A673 (cell line): ENCODE results near the gene AGPAT3. TPM values are rescaled to one million over a fixed set of nuclear protein-coding genes. Genes with fewer than 3 reads are reported as not detected.

Experiments
- BruUV-seq: library from RNA; stranded (reverse); fragments of 400-500 nt; replicated peaks from 2 replicates; lab custom pipeline; 2021; lab: Mats Ljungman, UMichigan
- CTCF ChIA-PET: fragments of 300-600 bp; sonication (Branson Sonifier 250); formaldehyde crosslinking; loops from one replicate; lab custom pipeline; 2022; ENCODE audit warnings: antibody characterized with exemption; lab: Charles Lee
- POLR2A ChIA-PET: fragments of 300-600 bp; sonication (Branson Sonifier 250); formaldehyde crosslinking; loops from one replicate; lab custom pipeline; 2022; ENCODE audit warnings: antibody characterized with exemption; ENCODE audit not compliant: low non-redundant PET; lab: Charles Lee
- DNase-seq: peaks from one replicate; pipeline ENCODE4 v3.0.0-alpha.2; 2015; ENCODE audit warnings: low spot score
- H3K27ac ChIP-seq: fragments of 200-600 bp; sonication (generic); 2 replicates; pipeline ENCODE4 v1.5.1; 2016; ENCODE audit warnings: mixed run types, low read depth, mild to moderate bottlenecking, mixed read lengths, antibody characterized with exemption, low read length; ENCODE audit not compliant: poor library complexity, severe bottlenecking
- H3K27me3 ChIP-seq: fragments of 200-600 bp; sonication (generic); replicated peaks from 2 replicates; pipeline ENCODE4 v1.6.1; 2017; ENCODE audit warnings: mixed run types, low read depth, mild to moderate bottlenecking, mixed read lengths, antibody characterized with exemption, low read length; ENCODE audit not compliant: insufficient read depth, poor library complexity
- H3K36me3 ChIP-seq: fragments of 200-600 bp; sonication (generic); 2 replicates; pipeline ENCODE4 v1.6.1; 2016; ENCODE audit warnings: mixed run types, mild to moderate bottlenecking, mixed read lengths, antibody characterized with exemption, low read length; ENCODE audit not compliant: insufficient read depth, poor library complexity, severe bottlenecking
- H3K4me1 ChIP-seq: fragments of 200-600 bp; sonication (generic); 2 replicates; pipeline ENCODE4 v1.6.1; 2017; ENCODE audit warnings: mixed run types, mild to moderate bottlenecking, mixed read lengths, antibody characterized with exemption, low read length; ENCODE audit not compliant: insufficient read depth, poor library complexity, severe bottlenecking
- H3K4me3 ChIP-seq: fragments of 200-600 bp; sonication (generic); 2 replicates; pipeline ENCODE4 v1.5.1; 2016; ENCODE audit warnings: low read depth, mixed run types, mild to moderate bottlenecking, mixed read lengths, low read length; ENCODE audit not compliant: poor library complexity, severe bottlenecking
- H3K9me3 ChIP-seq: fragments of 200-600 bp; sonication (generic); 2 replicates; pipeline ENCODE4 v1.6.1; 2016; ENCODE audit warnings: mixed run types, low read depth, mild to moderate bottlenecking, mixed read lengths, antibody characterized with exemption, low read length; ENCODE audit not compliant: poor library complexity, severe bottlenecking
- EZH2 ChIP-seq: fragments of 200-600 bp; sonication (generic); IDR thresholded peaks from 2 replicates; pipeline ENCODE4 v1.6.1; 2017; ENCODE audit warnings: borderline replicate concordance, low read depth, mild to moderate bottlenecking, mixed read lengths, antibody characterized with exemption, low read length; ENCODE audit not compliant: poor library complexity, severe bottlenecking
- intact Hi-C: fragments of 100-400 bp; cut with micrococcal nuclease; formaldehyde crosslinking; loops from one replicate; pipeline ENCODE4 v1.10.0; 2022; ENCODE audit not compliant: unreplicated experiment
- total RNA-seq: library from RNA; stranded (reverse); gene quantifications from 2 replicates; pipeline ENCODE4 v1.2.3, GENCODE V29; 2021
- TF ChIP-seq, protein P1 (sequence below): fragments of 300-800, 200-600 bp; sonication (generic); conservative IDR thresholded peaks from 2 replicates; pipeline ENCODE4 v1.5.1; 2017; ENCODE audit warnings: low read depth, mild to moderate bottlenecking, antibody characterized with exemption, low read length, moderate library complexity, mixed read lengths

AGPAT3 gene
- total RNA-seq, 1 experiment from 2014 or later, result 69.6 TPM

DNA sequence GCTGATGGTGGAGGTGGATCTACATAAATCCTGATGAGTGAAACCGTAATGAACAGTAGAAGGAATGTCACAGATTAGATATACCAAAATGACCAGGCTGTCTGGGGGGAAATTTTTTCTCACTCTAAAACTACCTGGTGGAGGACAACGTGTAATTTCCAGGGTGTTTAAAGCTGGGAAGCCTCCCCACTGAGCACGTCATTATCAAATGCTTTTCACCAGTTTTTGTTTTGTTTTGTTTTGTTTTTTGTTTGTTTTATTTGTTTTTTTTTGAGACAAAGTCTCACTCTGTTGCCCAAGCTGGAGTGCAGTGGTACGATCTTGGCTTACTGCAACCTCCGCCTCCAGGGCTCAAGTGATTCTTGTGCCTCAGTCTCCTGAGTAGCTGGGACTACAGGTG lies 11.6 kb downstream of the AGPAT3 start:
- Histone ChIP-seq H3K36me3 (peaks cover 8% of the 10 kb centered on the region), H3K4me3 (no peak overlapping the region), H3K27ac (no peak overlapping the region), H3K9me3 (no peaks in the 10 kb centered on the region), H3K27me3 (no peaks in the 10 kb centered on the region), H3K4me1 (peaks cover 12% of the 10 kb centered on the region)
- CTCF ChIA-PET, result no interaction called here
- no TSS peak for BruUV-seq
- intact Hi-C loops, result no loop called here
- no peak for DNase-seq
- TF ChIP-seq, protein P1, sequence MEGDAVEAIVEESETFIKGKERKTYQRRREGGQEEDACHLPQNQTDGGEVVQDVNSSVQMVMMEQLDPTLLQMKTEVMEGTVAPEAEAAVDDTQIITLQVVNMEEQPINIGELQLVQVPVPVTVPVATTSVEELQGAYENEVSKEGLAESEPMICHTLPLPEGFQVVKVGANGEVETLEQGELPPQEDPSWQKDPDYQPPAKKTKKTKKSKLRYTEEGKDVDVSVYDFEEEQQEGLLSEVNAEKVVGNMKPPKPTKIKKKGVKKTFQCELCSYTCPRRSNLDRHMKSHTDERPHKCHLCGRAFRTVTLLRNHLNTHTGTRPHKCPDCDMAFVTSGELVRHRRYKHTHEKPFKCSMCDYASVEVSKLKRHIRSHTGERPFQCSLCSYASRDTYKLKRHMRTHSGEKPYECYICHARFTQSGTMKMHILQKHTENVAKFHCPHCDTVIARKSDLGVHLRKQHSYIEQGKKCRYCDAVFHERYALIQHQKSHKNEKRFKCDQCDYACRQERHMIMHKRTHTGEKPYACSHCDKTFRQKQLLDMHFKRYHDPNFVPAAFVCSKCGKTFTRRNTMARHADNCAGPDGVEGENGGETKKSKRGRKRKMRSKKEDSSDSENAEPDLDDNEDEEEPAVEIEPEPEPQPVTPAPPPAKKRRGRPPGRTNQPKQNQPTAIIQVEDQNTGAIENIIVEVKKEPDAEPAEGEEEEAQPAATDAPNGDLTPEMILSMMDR, result no peak
- no peak for TF ChIP-seq EZH2
- POLR2A ChIA-PET, result no interaction called here

DNA sequence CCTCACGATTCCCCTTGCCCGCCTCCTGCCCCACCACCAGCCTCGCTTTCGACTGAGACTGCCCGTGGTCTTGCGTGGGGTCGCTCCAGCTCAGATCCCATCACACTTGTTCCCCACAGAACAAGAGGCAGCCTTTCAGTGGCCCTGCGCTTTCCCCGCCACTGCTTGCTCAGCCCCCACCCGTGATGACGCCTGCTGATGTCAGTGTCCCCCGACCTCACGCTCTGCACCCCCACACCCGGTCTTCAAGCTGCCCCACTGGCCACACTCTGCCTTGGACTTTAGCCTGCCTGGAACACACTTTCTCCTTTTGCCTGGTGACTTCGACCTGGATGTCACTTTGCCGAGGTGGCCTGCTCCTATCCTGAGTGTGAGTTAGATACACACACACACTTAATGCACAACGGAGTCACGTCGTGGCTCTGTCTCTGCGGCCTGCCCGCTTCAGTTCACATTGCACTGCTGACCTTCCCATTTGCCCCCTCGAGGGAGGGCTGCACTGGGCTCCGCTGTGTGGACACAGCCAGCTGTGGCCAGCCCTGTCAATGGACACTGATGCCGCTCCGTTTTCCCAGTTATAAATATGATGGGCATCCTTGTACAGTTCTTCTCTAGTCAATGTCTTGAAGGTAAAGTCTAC lies 13.0 kb downstream of the AGPAT3 start:
- ChIA-PET CTCF (no interaction called here), POLR2A (no interaction called here)
- no TSS peak for BruUV-seq
- H3K27ac ChIP-seq, result no peak overlapping the region
- no peaks in the 10 kb centered on the region for H3K27me3 ChIP-seq
- H3K4me1 ChIP-seq, result peaks cover 12% of the 10 kb centered on the region
- H3K4me3 ChIP-seq, result no peak overlapping the region
- no peak for DNase-seq
- peaks cover 8% of the 10 kb centered on the region for H3K36me3 ChIP-seq
- intact Hi-C loops, result no loop called here
- no peak for TF ChIP-seq EZH2
- TF ChIP-seq, protein P1, result no peak
- no peaks in the 10 kb centered on the region for H3K9me3 ChIP-seq

DNA sequence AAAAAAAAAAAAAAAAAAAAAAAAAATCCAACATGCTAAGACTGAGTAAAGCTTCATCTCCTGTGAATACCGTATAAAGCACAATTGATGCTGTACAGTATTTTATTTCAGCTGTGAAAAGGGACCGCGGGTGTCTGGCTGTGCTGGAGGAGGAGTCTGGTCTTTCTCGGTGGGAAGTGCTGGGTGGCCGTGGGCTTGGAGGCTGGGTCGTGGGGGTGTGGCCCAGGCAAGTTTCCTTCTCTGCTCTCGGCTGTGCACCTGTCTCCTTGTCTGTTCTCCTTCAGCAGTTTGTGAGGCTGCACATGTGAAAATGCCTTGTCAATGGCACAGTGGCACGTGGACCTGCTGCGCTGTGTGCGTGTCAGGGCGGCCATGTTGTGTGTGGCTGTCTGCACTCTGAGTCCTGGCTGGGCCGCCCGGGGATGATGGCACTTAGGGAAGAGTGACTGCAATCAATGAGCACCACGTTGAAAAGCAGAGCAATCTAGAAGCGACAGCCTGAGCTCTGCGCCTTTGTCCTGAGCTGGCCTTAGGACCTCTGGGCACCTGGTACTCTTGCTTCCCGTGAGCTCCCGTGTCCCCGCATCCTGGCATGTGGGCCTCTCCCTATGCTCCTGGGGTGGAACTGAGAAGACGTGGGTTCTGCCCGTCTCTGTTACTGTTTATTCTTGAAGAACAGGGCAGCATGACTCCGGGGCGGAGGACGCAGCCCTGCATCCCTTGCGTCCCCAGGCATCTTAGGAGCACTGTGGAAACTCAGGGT lies 14.5 kb downstream of the AGPAT3 start:
- H3K27me3 ChIP-seq, result no peaks in the 10 kb centered on the region
- H3K4me3 ChIP-seq, result no peak overlapping the region
- ChIA-PET CTCF (no interaction called here), POLR2A (no interaction called here)
- H3K36me3 ChIP-seq, result peaks cover 8% of the 10 kb centered on the region
- TF ChIP-seq, protein P1, result no peak
- no peak for TF ChIP-seq EZH2
- H3K4me1 ChIP-seq, result peaks cover 16% of the 10 kb centered on the region
- intact Hi-C loops, result no loop called here
- no TSS peak for BruUV-seq
- DNase-seq, result no peak
- no peak overlapping the region for H3K27ac ChIP-seq
- H3K9me3 ChIP-seq, result no peaks in the 10 kb centered on the region
